A673 (cell line): Measurements from ENCODE around the gene TMEM40. TPM values are rescaled to one million over a fixed set of nuclear protein-coding genes. Genes with fewer than 3 reads are reported as not detected.

ENCODE experiments used
- BruUV-seq: library from RNA; stranded (reverse); fragments of 400-500 nt; replicated peaks from 2 replicates; lab custom pipeline; 2021; lab: Mats Ljungman, UMichigan
- CTCF ChIA-PET: fragments of 300-600 bp; sonication (Branson Sonifier 250); formaldehyde crosslinking; loops from one replicate; lab custom pipeline; 2022; ENCODE audit warnings: antibody characterized with exemption; lab: Charles Lee
- POLR2A ChIA-PET: fragments of 300-600 bp; sonication (Branson Sonifier 250); formaldehyde crosslinking; loops from one replicate; lab custom pipeline; 2022; ENCODE audit warnings: antibody characterized with exemption; ENCODE audit not compliant: low non-redundant PET; lab: Charles Lee
- DNase-seq: peaks from one replicate; pipeline ENCODE4 v3.0.0-alpha.2; 2015; ENCODE audit warnings: low spot score
- H3K27ac ChIP-seq: fragments of 200-600 bp; sonication (generic); 2 replicates; pipeline ENCODE4 v1.5.1; 2016; ENCODE audit warnings: mixed run types, low read depth, mild to moderate bottlenecking, mixed read lengths, antibody characterized with exemption, low read length; ENCODE audit not compliant: poor library complexity, severe bottlenecking
- H3K27me3 ChIP-seq: fragments of 200-600 bp; sonication (generic); replicated peaks from 2 replicates; pipeline ENCODE4 v1.6.1; 2017; ENCODE audit warnings: mixed run types, low read depth, mild to moderate bottlenecking, mixed read lengths, antibody characterized with exemption, low read length; ENCODE audit not compliant: insufficient read depth, poor library complexity
- H3K36me3 ChIP-seq: fragments of 200-600 bp; sonication (generic); 2 replicates; pipeline ENCODE4 v1.6.1; 2016; ENCODE audit warnings: mixed run types, mild to moderate bottlenecking, mixed read lengths, antibody characterized with exemption, low read length; ENCODE audit not compliant: insufficient read depth, poor library complexity, severe bottlenecking
- H3K4me1 ChIP-seq: fragments of 200-600 bp; sonication (generic); 2 replicates; pipeline ENCODE4 v1.6.1; 2017; ENCODE audit warnings: mixed run types, mild to moderate bottlenecking, mixed read lengths, antibody characterized with exemption, low read length; ENCODE audit not compliant: insufficient read depth, poor library complexity, severe bottlenecking
- H3K4me3 ChIP-seq: fragments of 200-600 bp; sonication (generic); 2 replicates; pipeline ENCODE4 v1.5.1; 2016; ENCODE audit warnings: low read depth, mixed run types, mild to moderate bottlenecking, mixed read lengths, low read length; ENCODE audit not compliant: poor library complexity, severe bottlenecking
- H3K9me3 ChIP-seq: fragments of 200-600 bp; sonication (generic); 2 replicates; pipeline ENCODE4 v1.6.1; 2016; ENCODE audit warnings: mixed run types, low read depth, mild to moderate bottlenecking, mixed read lengths, antibody characterized with exemption, low read length; ENCODE audit not compliant: poor library complexity, severe bottlenecking
- CTCF ChIP-seq: fragments of 300-800, 200-600 bp; sonication (generic); conservative IDR thresholded peaks from 2 replicates; pipeline ENCODE4 v1.5.1; 2017; ENCODE audit warnings: low read depth, mild to moderate bottlenecking, antibody characterized with exemption, low read length, moderate library complexity, mixed read lengths
- EZH2 ChIP-seq: fragments of 200-600 bp; sonication (generic); IDR thresholded peaks from 2 replicates; pipeline ENCODE4 v1.6.1; 2017; ENCODE audit warnings: borderline replicate concordance, low read depth, mild to moderate bottlenecking, mixed read lengths, antibody characterized with exemption, low read length; ENCODE audit not compliant: poor library complexity, severe bottlenecking
- intact Hi-C: fragments of 100-400 bp; cut with micrococcal nuclease; formaldehyde crosslinking; loops from one replicate; pipeline ENCODE4 v1.10.0; 2022; ENCODE audit not compliant: unreplicated experiment
- total RNA-seq: library from RNA; stranded (reverse); gene quantifications from 2 replicates; pipeline ENCODE4 v1.2.3, GENCODE V29; 2021

Gene TMEM40
- total RNA-seq, 1 experiment from 2014 or later, result not detected

GRCh38 chr3:12695916-12696315 lies 63.1 kb downstream of the TMEM40 start:
- DNase-seq, result no peak
- Histone ChIP-seq H3K36me3 (no peaks in the 10 kb centered on the region), H3K27ac (no peak overlapping the region), H3K4me3 (no peak overlapping the region), H3K4me1 (no peaks in the 10 kb centered on the region), H3K27me3 (no peaks in the 10 kb centered on the region), H3K9me3 (no peaks in the 10 kb centered on the region)
- POLR2A ChIA-PET, result interaction anchor here (0.7 kb wide), 1 partner anchor 48 kb away, joined by 8 read pairs; no protein-coding TSS in a partner anchor
- BruUV-seq, result no TSS peak
- intact Hi-C loops, result no loop called here
- CTCF ChIA-PET, result no interaction called here
- TF ChIP-seq CTCF, result no peak
- TF ChIP-seq EZH2, result no peak

GRCh38 chr3:12695112-12695511 lies 63.9 kb downstream of the TMEM40 start:
- no peaks in the 10 kb centered on the region for H3K9me3 ChIP-seq
- H3K27me3 ChIP-seq, result no peaks in the 10 kb centered on the region
- H3K4me1 ChIP-seq, result no peaks in the 10 kb centered on the region
- no peak overlapping the region for H3K4me3 ChIP-seq
- TF ChIP-seq CTCF (no peak), EZH2 (no peak)
- ChIA-PET POLR2A (interaction anchor here (0.7 kb wide), 1 partner anchor 47 kb away, joined by 8 read pairs; no protein-coding TSS in a partner anchor), CTCF (no interaction called here)
- no peak overlapping the region for H3K27ac ChIP-seq
- no TSS peak for BruUV-seq
- no peak for DNase-seq
- intact Hi-C loops, result no loop called here
- no peaks in the 10 kb centered on the region for H3K36me3 ChIP-seq

- intact Hi-C loops, result no loop called here
- DNase-seq, result no peak
- H3K36me3 ChIP-seq, result no peaks in the 10 kb centered on the region
- H3K27me3 ChIP-seq, result no peaks in the 10 kb centered on the region
- H3K27ac ChIP-seq, result no peak overlapping the region
- H3K9me3 ChIP-seq, result no peaks in the 10 kb centered on the region
- H3K4me1 ChIP-seq, result no peaks in the 10 kb centered on the region
- no peak overlapping the region for H3K4me3 ChIP-seq
- TF ChIP-seq CTCF, result no peak
- TF ChIP-seq EZH2, result no peak
- ChIA-PET CTCF (no interaction called here), POLR2A (no interaction called here)
- no TSS peak for BruUV-seq
Measured at GRCh38 chr3:12692444-12692843, 66.6 kb downstream of the TMEM40 start.
